Measurements from ENCODE around the gene FIGNL2. TPM values are rescaled to one million over a fixed set of nuclear protein-coding genes. Genes with fewer than 3 reads are reported as not detected.
A peak's percentile ranks its signal among the peaks of the same experiment; 100 is the strongest.
"Not testable (repeated sequence)": the region's sequence is repeated elsewhere in the genome, so short reads cannot be mapped to it uniquely, and the experiment has no call there.

The FIGNL2 gene
- total RNA-seq, 8 experiments from 2014 or later: 0.46 to 25.3 (median 2.1) TPM

- H3K4me3 ChIP-seq: no peak within 1 kb of the TSS
Measured at GRCh38 chr12:51887476-51888315, 39.2 kb upstream of the FIGNL2 start, which contains the start of gene ANKRD33. ANKRD33 (plus strand) TSS chr12:51888103; CDS start chr12:51888187, 84 bp downstream.

DNA sequence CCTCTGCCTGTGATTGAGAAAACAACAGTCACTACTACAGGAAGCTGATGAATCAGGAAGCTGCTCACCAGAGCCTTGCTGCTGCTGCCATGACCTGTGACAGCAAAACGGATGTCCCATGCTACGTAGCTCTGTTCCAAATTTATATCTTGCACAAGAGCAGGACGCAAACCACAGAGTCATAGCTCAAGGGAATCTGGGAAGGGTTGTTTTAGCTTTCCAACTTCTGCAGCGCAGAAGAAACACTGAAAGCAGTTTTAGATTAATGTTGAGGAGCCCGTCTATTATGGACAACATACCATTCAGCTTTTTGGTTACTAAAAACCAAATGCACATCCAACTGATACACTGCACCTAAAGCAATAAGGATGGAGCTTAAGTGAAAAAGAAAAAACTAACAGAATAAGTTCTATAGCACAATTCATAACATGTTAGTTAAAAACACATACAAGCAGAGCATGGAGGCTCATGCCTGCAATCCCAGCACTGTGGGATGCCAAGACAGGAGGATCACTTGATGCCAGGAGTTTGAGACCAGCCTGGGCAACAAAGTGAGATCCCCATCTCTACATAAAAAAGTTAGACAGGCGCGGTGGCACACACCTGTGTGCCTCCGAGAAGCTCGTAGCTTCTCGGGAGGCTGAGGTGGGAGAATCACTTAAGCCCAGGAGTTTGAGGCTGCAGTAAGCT lies 37.6 kb upstream of the FIGNL2 start:
- Histone ChIP-seq H3K27ac (no peak overlapping the region), H3K4me1 (replicated peaks in 1 of 2) (peaks cover 5 to 11% of the 10 kb centered on the region in 2 donors), H3K4me3 (no peak overlapping the region)
- ATAC-seq (replicated peaks in 6 of 8): peak; percentile 45 to 95 (median 90)
- WGBS, 10 experiments: 34 to 91% (median 50%) methylated on average over 1 to 8 of the region's 10 CpGs; no CpG with 5 or more reads in 2 of the 10 experiments
- in situ Hi-C loops (cut with MboI; ENCODE audit: low pct_unique_long_range_greater_than_20kb in 2 of 9, low sequenced_read_pairs in 9 of 9, unreplicated experiment in 9 of 9): loop anchor here in 2 of 9 experiments (25.0 kb wide), 3 partner anchors 101 to 474 kb away; partner anchors contain the start of gene SLC4A8 (in 1 of the 2)

More at GRCh38 chr12:51887476-51888315, 39.2 kb upstream of the FIGNL2 start, which contains the start of gene ANKRD33:
- 80 to 100% (median 93%) methylated on average over 1 to 8 of the region's 41 CpGs; no CpG with 5 or more reads in 7 of the 10 experiments for WGBS, 10 experiments
- Histone ChIP-seq H3K4me1 (replicated peaks in 1 of 2) (peaks cover 5 to 11% of the 10 kb centered on the region in 2 donors), H3K27ac (no peak within 1 kb of the TSS)
- peak in 6 of 8 experiments; percentile 25 to 91 (median 68) for ATAC-seq (replicated peaks in 6 of 8)
- in situ Hi-C loops (cut with MboI; ENCODE audit: low pct_unique_long_range_greater_than_20kb in 2 of 9, low sequenced_read_pairs in 9 of 9, unreplicated experiment in 9 of 9): loop anchor here in 2 of 9 experiments (25.0 kb wide), 3 partner anchors 100 to 475 kb away; partner anchors contain the start of gene SLC4A8 (in 1 of the 2)

- H3K27ac ChIP-seq: peak overlapping the region in 1 of 2 donors; percentile 30
- WGBS, 10 experiments: 43 to 100% (median 82%) methylated on average over 2 to 10 of the region's 10 CpGs; no CpG with 5 or more reads in 3 of the 10 experiments
- in situ Hi-C loops (cut with MboI; ENCODE audit: low pct_unique_long_range_greater_than_20kb in 2 of 9, low sequenced_read_pairs in 9 of 9, unreplicated experiment in 9 of 9): loop anchor here in 2 of 9 experiments (25.0 kb wide), 3 partner anchors 102 to 473 kb away; partner anchors contain the start of gene SLC4A8 (in 1 of the 2)
- not testable (repeated sequence) for ATAC-seq (replicated peaks in 6 of 8); H3K4me3 ChIP-seq
- peaks cover 5 to 11% of the 10 kb centered on the region in 2 donors for H3K4me1 ChIP-seq (replicated peaks in 1 of 2)
Measured at GRCh38 chr12:51885294-51886020, 36.9 kb upstream of the FIGNL2 start.

DNA sequence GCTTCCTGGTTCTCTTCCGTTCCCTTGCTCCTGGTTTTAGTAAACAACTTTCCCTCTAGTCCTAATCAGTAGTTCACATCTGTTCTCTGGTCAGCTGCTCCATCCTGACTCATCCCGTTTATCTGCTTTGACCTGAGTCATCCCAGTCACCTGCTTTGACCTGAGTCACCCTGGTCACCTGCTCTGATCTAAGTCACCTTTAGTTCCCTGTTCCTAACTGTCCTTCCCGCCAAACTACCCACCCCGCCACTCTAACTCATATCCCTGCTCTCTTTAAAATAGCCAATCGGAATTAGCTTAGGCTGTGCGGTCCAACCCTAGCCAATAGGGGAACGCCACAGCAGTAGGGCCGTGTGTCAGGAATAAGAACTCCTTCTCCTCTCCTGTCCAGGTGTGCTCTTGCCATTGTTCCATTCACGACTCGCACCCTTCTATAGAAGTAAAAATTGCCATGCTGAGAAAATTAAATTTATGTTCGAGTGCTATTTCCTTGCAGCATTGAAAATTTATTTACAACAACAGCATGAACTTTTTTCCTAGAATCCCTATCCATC lies 36.2 kb upstream of the FIGNL2 start:
- WGBS, 10 experiments: 68 to 100% (median 92%) methylated on average over 1 to 9 of the region's 11 CpGs; no CpG with 5 or more reads in 1 of the 10 experiments
- Histone ChIP-seq H3K4me3 (no peak overlapping the region), H3K27ac (no peak overlapping the region), H3K4me1 (replicated peaks in 1 of 2) (peaks cover 5 to 11% of the 10 kb centered on the region in 2 donors)
- in situ Hi-C loops (cut with MboI; ENCODE audit: low pct_unique_long_range_greater_than_20kb in 2 of 9, low sequenced_read_pairs in 9 of 9, unreplicated experiment in 9 of 9): loop anchor here in 2 of 9 experiments (25.0 kb wide), 3 partner anchors 103 to 472 kb away; partner anchors contain the start of gene SLC4A8 (in 1 of the 2)
- peak in 1 of 8 experiments; percentile 17 for ATAC-seq (replicated peaks in 6 of 8)

GRCh38 chr12:51883998-51884675 lies 35.6 kb upstream of the FIGNL2 start:
- H3K4me1 ChIP-seq (replicated peaks in 1 of 2): peaks cover 5 to 11% of the 10 kb centered on the region in 2 donors
- H3K27ac ChIP-seq: no peak overlapping the region
- WGBS, 10 experiments: 54 to 100% (median 76%) methylated on average over 1 to 4 of the region's 4 CpGs; no CpG with 5 or more reads in 1 of the 10 experiments
- in situ Hi-C loops (cut with MboI; ENCODE audit: low pct_unique_long_range_greater_than_20kb in 2 of 9, low sequenced_read_pairs in 9 of 9, unreplicated experiment in 9 of 9): loop anchor here in 2 of 9 experiments (25.0 kb wide), 3 partner anchors 103 to 472 kb away; partner anchors contain the start of gene SLC4A8 (in 1 of the 2)
- H3K4me3 ChIP-seq: no peak overlapping the region
- ATAC-seq (replicated peaks in 6 of 8): no peak

GRCh38 chr12:51883295-51883694 lies 34.8 kb upstream of the FIGNL2 start:
- in situ Hi-C loops (cut with MboI; ENCODE audit: low pct_unique_long_range_greater_than_20kb in 2 of 9, low sequenced_read_pairs in 9 of 9, unreplicated experiment in 9 of 9): loop anchor here in 2 of 9 experiments (25.0 kb wide), 3 partner anchors 104 to 471 kb away; partner anchors contain the start of gene SLC4A8 (in 1 of the 2)
- no peak for ATAC-seq (replicated peaks in 6 of 8)
- Histone ChIP-seq H3K4me3 (no peak overlapping the region), H3K27ac (no peak overlapping the region), H3K4me1 (replicated peaks in 1 of 2) (peaks cover 5 to 11% of the 10 kb centered on the region in 2 donors)
- 29 to 100% (median 71%) methylated on average over 1 of the region's 1 CpG; no CpG with 5 or more reads in 2 of the 10 experiments for WGBS, 10 experiments

GRCh38 chr12:51879102-51879501 lies 30.6 kb upstream of the FIGNL2 start:
- WGBS, 10 experiments: 67 to 100% (median 91%) methylated on average over 1 to 3 of the region's 3 CpGs
- no peak overlapping the region for H3K27ac ChIP-seq
- H3K4me1 ChIP-seq (replicated peaks in 1 of 2): peaks cover 4% of the 10 kb centered on the region in 2 donors
- no peak overlapping the region for H3K4me3 ChIP-seq
- in situ Hi-C loops (cut with MboI; ENCODE audit: low pct_unique_long_range_greater_than_20kb in 2 of 9, low sequenced_read_pairs in 9 of 9, unreplicated experiment in 9 of 9): loop anchor here in 2 of 9 experiments (25.0 kb wide), 3 partner anchors 108 to 467 kb away; partner anchors contain the start of gene SLC4A8 (in 1 of the 2)
- ATAC-seq (replicated peaks in 6 of 8): no peak

DNA sequence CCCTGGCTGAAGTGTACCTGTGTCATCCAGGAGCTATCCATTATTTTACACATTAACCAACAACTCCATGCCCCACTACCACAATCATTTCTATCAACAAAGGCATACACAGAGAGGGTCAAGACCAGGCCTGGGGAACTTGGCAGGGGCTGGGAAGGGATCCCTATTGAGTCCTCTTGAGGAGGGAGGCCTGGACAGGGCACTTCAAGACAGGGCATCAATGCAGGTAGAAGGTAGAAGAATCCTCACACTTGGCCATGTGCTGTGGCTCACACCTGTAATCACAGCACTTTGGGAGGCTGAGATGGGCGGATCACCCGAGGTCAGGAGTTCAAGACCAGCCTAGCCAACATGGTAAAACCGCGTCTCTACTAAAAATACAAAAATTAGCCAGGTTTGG lies 26.0 kb upstream of the FIGNL2 start:
- 40 to 84% (median 73%) methylated on average over 1 to 4 of the region's 4 CpGs; no CpG with 5 or more reads in 6 of the 10 experiments for WGBS, 10 experiments
- no peak for ATAC-seq (replicated peaks in 6 of 8)
- Histone ChIP-seq H3K4me1 (replicated peaks in 1 of 2) (peaks cover 43 to 46% of the 10 kb centered on the region in 2 donors), H3K4me3 (no peak overlapping the region), H3K27ac (no peak overlapping the region)
- in situ Hi-C loops (cut with MboI; ENCODE audit: low pct_unique_long_range_greater_than_20kb in 2 of 9, low sequenced_read_pairs in 9 of 9, unreplicated experiment in 9 of 9): no loop called here

DNA sequence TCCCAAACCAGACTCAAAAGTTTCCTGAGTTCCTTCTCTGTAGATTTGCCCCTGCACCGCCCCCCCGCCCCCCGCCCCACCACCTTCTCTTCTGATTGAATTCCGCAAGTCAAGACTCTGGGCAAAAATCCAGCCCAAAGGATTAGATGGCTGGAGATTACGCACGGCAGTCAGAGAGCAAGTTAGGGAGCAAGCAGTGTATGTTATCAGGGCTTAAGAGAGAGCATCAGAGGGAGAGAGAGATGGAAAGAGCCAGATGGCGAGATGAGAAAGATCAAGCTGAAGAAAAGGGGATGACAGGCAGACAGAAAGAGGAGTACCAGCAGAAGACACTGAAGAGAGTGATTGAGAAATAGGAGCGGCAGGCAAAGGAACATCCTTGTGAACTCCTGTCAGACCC lies 25.5 kb upstream of the FIGNL2 start:
- no peak overlapping the region for H3K27ac ChIP-seq

GRCh38 chr12:51873251-51873994 lies 24.9 kb upstream of the FIGNL2 start:
- in situ Hi-C loops (cut with MboI; ENCODE audit: low pct_unique_long_range_greater_than_20kb in 2 of 9, low sequenced_read_pairs in 9 of 9, unreplicated experiment in 9 of 9): no loop called here
- Histone ChIP-seq H3K4me1 (replicated peaks in 1 of 2) (peaks cover 54 to 55% of the 10 kb centered on the region in 2 donors), H3K4me3 (no peak overlapping the region), H3K27ac (no peak overlapping the region)
- WGBS, 10 experiments: 52 to 100% (median 81%) methylated on average over 1 to 4 of the region's 8 CpGs; no CpG with 5 or more reads in 2 of the 10 experiments
- ATAC-seq (replicated peaks in 6 of 8): no peak

More for the DNA sequence above, 25.5 kb upstream of the FIGNL2 start:
- WGBS, 10 experiments: 8 to 80% (median 64%) methylated on average over 1 to 5 of the region's 8 CpGs; no CpG with 5 or more reads in 2 of the 10 experiments
- Histone ChIP-seq H3K4me1 (replicated peaks in 1 of 2) (peaks cover 48 to 49% of the 10 kb centered on the region in 2 donors), H3K4me3 (no peak overlapping the region)
- in situ Hi-C loops (cut with MboI; ENCODE audit: low pct_unique_long_range_greater_than_20kb in 2 of 9, low sequenced_read_pairs in 9 of 9, unreplicated experiment in 9 of 9): no loop called here
- no peak for ATAC-seq (replicated peaks in 6 of 8)

GRCh38 chr12:51872689-51872981 lies 24.1 kb upstream of the FIGNL2 start:
- no peak for ATAC-seq (replicated peaks in 6 of 8)
- no peak overlapping the region for H3K4me3 ChIP-seq
- 84 to 100% (median 96%) methylated on average over 1 to 3 of the region's 3 CpGs for WGBS, 10 experiments
- H3K27ac ChIP-seq: peak overlapping the region in 1 of 2 donors; percentile 73
- H3K4me1 ChIP-seq (replicated peaks in 1 of 2): peaks cover 57 to 60% of the 10 kb centered on the region in 2 donors
- in situ Hi-C loops (cut with MboI; ENCODE audit: low pct_unique_long_range_greater_than_20kb in 2 of 9, low sequenced_read_pairs in 9 of 9, unreplicated experiment in 9 of 9): no loop called here

Data from motor neuron (in vitro differentiated cells).